B cell (primary cell): ENCODE measurements around the gene PPP1R8. TPM values are rescaled to one million over a fixed set of nuclear protein-coding genes. Genes with fewer than 3 reads are reported as not detected.
A peak's percentile ranks its signal among the peaks of the same experiment; 100 is the strongest.

Source experiments
- ATAC-seq: fragments of 200-7000 bp; cut with Tn5 transposase; one replicate; pipeline ENCODE4 v1.10.0; 2021; ENCODE audit warnings: low read depth, mild to moderate bottlenecking, moderate number of reproducible peaks, moderate library complexity
- CTCF ChIA-PET: fragments of 350-600 bp; sonication (Branson Sonifier 250); formaldehyde crosslinking; loops from one replicate; lab custom pipeline; 2021; ENCODE audit warnings: antibody characterized with exemption, inconsistent platforms; lab: Charles Lee
- POLR2A ChIA-PET: fragments of 350-600 bp; sonication (Branson Sonifier 250); formaldehyde crosslinking; loops from one replicate; lab custom pipeline; 2021; ENCODE audit warnings: antibody characterized with exemption; lab: Charles Lee
- DNase-seq: peaks from one replicate; pipeline ENCODE4 v3.0.0; 2013
- H2AFZ ChIP-seq: 2 replicates; pipeline ENCODE4 v1.6.1; 2012; ENCODE audit warnings: mild to moderate bottlenecking, low read depth, low read length; ENCODE audit not compliant: insufficient read depth, poor library complexity, severe bottlenecking
- H3K27ac ChIP-seq, 2 donors: 1 replicate in 1 of 2; 2 replicates in 1 of 2; pipeline ENCODE4 v1.5.1; 2012 to 2013; ENCODE audit warnings: low read length in 2 of 2, mild to moderate bottlenecking in 2 of 2, moderate library complexity in 1 of 2
- H3K27me3 ChIP-seq, 4 experiments: fragments of 200-600 bp in 1 of 4; sonication (generic) in 1 of 4; replicated peaks in 1 of 4; 1 replicate in 2 of 4; 2 replicates in 2 of 4; pipeline versions ENCODE4 v1.6.1 to v1.7.0; 2013 to 2016; ENCODE audit warnings: low read length in 3 of 4, mild to moderate bottlenecking in 2 of 4, mixed read lengths in 1 of 4, moderate library complexity in 1 of 4; ENCODE audit not compliant: insufficient read depth in 4 of 4, control insufficient read depth in 3 of 4; ENCODE audit errors: control extremely low read depth in 1 of 4
- H3K36me3 ChIP-seq, 2 experiments: replicated peaks in 1 of 2; 1 replicate in 1 of 2; 2 replicates in 1 of 2; pipeline versions ENCODE4 v1.6.1 to v1.7.1; 2013; ENCODE audit warnings: low read length in 1 of 2; ENCODE audit not compliant: insufficient read depth in 2 of 2, control insufficient read depth in 1 of 2; ENCODE audit errors: control extremely low read depth in 1 of 2, extremely low read depth in 1 of 2
- H3K4me1 ChIP-seq, 2 donors: fragments of 200-600 bp in 1 of 2; sonication (generic) in 1 of 2; 1 replicate in 1 of 2; 2 replicates in 1 of 2; pipeline versions ENCODE4 v1.5.1 to v1.6.1; 2013 to 2017; ENCODE audit warnings: low read length in 2 of 2; ENCODE audit not compliant: control insufficient read depth in 2 of 2, insufficient read depth in 2 of 2
- H3K4me2 ChIP-seq: replicated peaks from 2 replicates; pipeline ENCODE3; 2012; ENCODE audit warnings: mild to moderate bottlenecking, low read depth, low read length; ENCODE audit not compliant: poor library complexity, severe bottlenecking
- H3K4me3 ChIP-seq, 5 experiments: fragments of 200-600 bp in 1 of 5; sonication (generic) in 1 of 5; 1 replicate in 3 of 5; 2 replicates in 2 of 5; pipeline versions ENCODE4 v1.5.1 to v1.7.0; 2011 to 2016; ENCODE audit warnings: low read length in 4 of 5, mild to moderate bottlenecking in 4 of 5, low read depth in 2 of 5, control low read depth in 1 of 5, moderate library complexity in 1 of 5; ENCODE audit not compliant: insufficient read depth in 1 of 5; ENCODE audit errors: control extremely low read depth in 1 of 5, extremely low read depth in 1 of 5
- H3K79me2 ChIP-seq: fragments of 200-600 bp; sonication (generic); one replicate; pipeline ENCODE4 v1.6.0; 2016; ENCODE audit warnings: low read length; ENCODE audit not compliant: control insufficient read depth, insufficient read depth
- H3K9ac ChIP-seq: fragments of 200-600 bp; sonication (generic); 2 replicates; pipeline ENCODE4 v1.6.1; 2017; ENCODE audit warnings: mild to moderate bottlenecking, low read length, moderate library complexity
- H3K9me3 ChIP-seq, 3 donors: one replicate each; pipeline versions ENCODE4 v1.6.1 to v1.7.1; 2013; ENCODE audit warnings: low read length in 2 of 3; ENCODE audit not compliant: control insufficient read depth in 2 of 3, insufficient read depth in 1 of 3; ENCODE audit errors: control extremely low read depth in 1 of 3
- H4K20me1 ChIP-seq: 2 replicates; pipeline ENCODE4 v1.6.0; 2012; ENCODE audit warnings: mild to moderate bottlenecking, low read length; ENCODE audit not compliant: insufficient read depth, control insufficient read depth, poor library complexity, severe bottlenecking
- H3K27ac Mint-ChIP-seq: one replicate; pipeline ENCODE4 v1.8.0; 2021; ENCODE audit warnings: mixed read lengths
- H3K27me3 Mint-ChIP-seq: one replicate; pipeline ENCODE4 v1.8.0; 2021; ENCODE audit warnings: mixed read lengths
- H3K4me1 Mint-ChIP-seq: one replicate; pipeline ENCODE4 v1.8.0; 2021; ENCODE audit warnings: mixed read lengths
- H3K4me3 Mint-ChIP-seq: one replicate; pipeline ENCODE4 v1.8.0; 2021; ENCODE audit warnings: mixed read lengths
- H3K9me3 Mint-ChIP-seq: one replicate; pipeline ENCODE4 v1.8.0; 2022; ENCODE audit warnings: mixed read lengths; ENCODE audit not compliant: insufficient read depth
- CTCF ChIP-seq: fragments of 200-600 bp; IDR thresholded peaks from one replicate; pipeline ENCODE4 v1.8.0; 2022; ENCODE audit warnings: antibody characterized with exemption, mild to moderate bottlenecking
- EZH2 ChIP-seq: IDR thresholded peaks from 2 replicates; pipeline ENCODE4 v1.6.1; 2012; ENCODE audit warnings: borderline replicate concordance, low read depth, mild to moderate bottlenecking, moderate library complexity, low read length; ENCODE audit not compliant: insufficient read depth, poor library complexity, severe bottlenecking
- WGBS: methylation state at CpG from one replicate; pipeline ENCODE4 v1.1.5; 2013; ENCODE audit warnings: missing lambda C conversion rate; ENCODE audit not compliant: insufficient coverage; 5-methylcytosine and 5-hydroxymethylcytosine counted together
- intact Hi-C: fragments of 100-400 bp; cut with micrococcal nuclease; formaldehyde crosslinking; loops from one replicate; pipeline ENCODE4 v1.10.0; 2022
- polyA plus RNA-seq: library from polyadenylated mRNA; depleted of rRNA; stranded (reverse); fragments of >200 nt; gene quantifications from 2 replicates; pipeline ENCODE4 v1.2.3, GENCODE V29; 2012
- total RNA-seq, 2 donors: library from RNA; stranded (reverse); fragments of 120-200 nt in 1 of 2; gene quantifications; 1 replicate in 1 of 2; 2 replicates in 1 of 2; pipeline versions ENCODE4 v1.2.3 to v1.2.4, GENCODE V29; 2013 to 2022

PPP1R8 gene
- total and polyA plus RNA-seq, 2 donors (not counting 1 experiment from before 2014, with no cell fraction given) = 23.9 to 45.1 TPM

- WGBS = 2% methylated on average over 38 of the region's 38 CpGs
- Histone ChIP-seq H3K27me3 (no peaks in the 10 kb centered on the region), H3K4me1 (peaks cover 48 to 75% of the 10 kb centered on the region in 2 donors), H3K4me3 (peak overlapping the region; percentile 77 to 96 (median 81)), H2AFZ (peak overlapping the region; percentile 92), H3K36me3 (peaks cover 0 to 15% of the 10 kb centered on the region in 2 experiments), H4K20me1 (no peaks in the 10 kb centered on the region), H3K9ac (peak overlapping the region; percentile 89), H3K9me3 (no peaks in the 10 kb centered on the region), H3K79me2 (peaks cover 20% of the 10 kb centered on the region), H3K27ac (peak overlapping the region; percentile 48 to 72), H3K4me2 (peak overlapping the region; percentile 95)
- CTCF ChIA-PET = no interaction called here
- intact Hi-C loops = loop anchor here (1.0 kb wide), 2 partner anchors 10 to 15 kb away; no protein-coding TSS in a partner anchor
- Mint-ChIP-seq H3K4me3 (peak overlapping the region; percentile 92), H3K27me3 (no peaks in the 10 kb centered on the region), H3K4me1 (peaks cover 44% of the 10 kb centered on the region), H3K9me3 (no peaks in the 10 kb centered on the region), H3K27ac (peak overlapping the region; percentile 81)
- no peak for TF ChIP-seq EZH2
- no peak for TF ChIP-seq CTCF
- DNase-seq (peak; percentile 54), ATAC-seq (peak; percentile 9)
- POLR2A ChIA-PET = interaction anchor here (0.6 to 3.6 kb wide), 2 partner anchors 18 to 355 kb away, joined by 4 to 22 read pairs; no protein-coding TSS in a partner anchor
Measured at GRCh38 chr1:27872802-27873551, 42.4 kb downstream of the PPP1R8 start.
